ENCODE measurements around the gene SETD6. TPM values are rescaled to one million over a fixed set of nuclear protein-coding genes. Genes with fewer than 3 reads are reported as not detected.

Gene SETD6
- total and polyA plus RNA-seq, 2 of the 13 experiments (the other 11 are each of a cell fraction or from before 2014, with no cell fraction given), result 24.0 to 25.7 TPM

DNA sequence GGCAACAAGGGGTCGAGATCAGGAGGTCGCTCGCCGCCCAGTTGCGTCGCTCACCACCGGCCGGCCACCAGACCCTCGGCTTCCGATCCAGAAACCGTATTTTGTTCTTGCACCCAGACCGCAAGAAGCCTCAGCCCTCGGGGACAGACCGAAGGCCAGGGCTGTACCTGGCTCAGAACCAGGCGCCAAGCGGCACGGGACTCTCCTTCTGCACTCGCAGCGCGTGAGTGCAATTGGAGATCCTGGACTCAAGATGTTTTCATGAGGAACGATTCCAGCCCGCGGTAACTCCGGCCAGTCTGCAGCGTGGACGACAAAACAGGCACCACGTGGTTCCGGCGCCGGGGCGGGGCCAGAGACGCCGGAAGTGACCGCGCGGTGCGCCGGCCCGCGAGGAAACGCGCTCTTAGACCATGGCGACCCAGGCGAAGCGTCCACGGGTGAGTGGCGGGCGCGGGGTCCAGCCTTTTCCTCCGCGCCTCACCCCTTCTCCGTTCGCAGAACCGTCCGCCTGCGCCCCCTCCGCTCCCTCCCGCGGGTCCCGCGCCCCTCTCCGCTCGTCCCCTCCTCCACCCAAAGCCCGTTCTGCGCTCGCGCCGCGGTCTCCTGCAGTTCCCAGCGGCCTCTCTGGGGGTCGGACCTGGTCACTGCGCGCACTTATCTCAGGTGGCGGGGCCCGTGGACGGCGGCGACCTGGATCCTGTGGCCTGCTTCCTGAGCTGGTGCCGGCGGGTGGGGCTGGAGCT is at the start of gene SETD6 (continued):
- TF ChIP-seq, protein P1, sequence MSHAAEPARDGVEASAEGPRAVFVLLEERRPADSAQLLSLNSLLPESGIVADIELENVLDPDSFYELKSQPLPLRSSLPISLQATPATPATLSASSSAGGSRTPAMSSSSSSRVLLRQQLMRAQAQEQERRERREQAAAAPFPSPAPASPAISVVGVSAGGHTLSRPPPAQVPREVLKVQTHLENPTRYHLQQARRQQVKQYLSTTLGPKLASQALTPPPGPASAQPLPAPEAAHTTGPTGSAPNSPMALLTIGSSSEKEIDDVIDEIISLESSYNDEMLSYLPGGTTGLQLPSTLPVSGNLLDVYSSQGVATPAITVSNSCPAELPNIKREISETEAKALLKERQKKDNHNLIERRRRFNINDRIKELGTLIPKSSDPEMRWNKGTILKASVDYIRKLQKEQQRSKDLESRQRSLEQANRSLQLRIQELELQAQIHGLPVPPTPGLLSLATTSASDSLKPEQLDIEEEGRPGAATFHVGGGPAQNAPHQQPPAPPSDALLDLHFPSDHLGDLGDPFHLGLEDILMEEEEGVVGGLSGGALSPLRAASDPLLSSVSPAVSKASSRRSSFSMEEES (CRISPR knock-in tag; IDR thresholded peaks at IDR 0.05), result peak; percentile 77
- TF ChIP-seq FOXK2 (IDR thresholded peaks at IDR 0.05) (peak; percentile 84), SMYD3 (CRISPR knock-in tag; IDR thresholded peaks at IDR 0.05) (no peak; the same call in 1 of the 2 replicates), ZNF607 (CRISPR knock-in tag; IDR thresholded peaks at IDR 0.05; ENCODE audit: borderline replicate concordance) (peak; percentile 88; the same call in 1 of the 2 replicates), KAT7 (CRISPR knock-in tag; IDR thresholded peaks at IDR 0.05; ENCODE audit: borderline replicate concordance) (peak; percentile 73; the same call in 1 of the 2 replicates), ZNF256 (CRISPR knock-in tag; conservative IDR thresholded peaks at IDR 0.05) (peak; percentile 86), ATF7 (IDR thresholded peaks at IDR 0.05) (no peak), ATF7 (CRISPR knock-in tag; IDR thresholded peaks at IDR 0.05) (0 out of 2 replicates have a peak, but pooled peaks have one; percentile 32), SP1 (IDR thresholded peaks at IDR 0.05) (no peak), SP1 (CRISPR knock-in tag; IDR thresholded peaks at IDR 0.05) (peak; percentile 74), RXRB (CRISPR knock-in tag; IDR thresholded peaks at IDR 0.05; ENCODE audit: borderline replicate concordance) (peak; percentile 73), SP4 (CRISPR knock-in tag; IDR thresholded peaks at IDR 0.05) (peak; percentile 67), ZNF782 (CRISPR knock-in tag; IDR thresholded peaks at IDR 0.05; ENCODE audit: borderline replicate concordance) (peak; percentile 58; the same call in 1 of the 2 replicates)
- TF ChIP-seq, protein P2, sequence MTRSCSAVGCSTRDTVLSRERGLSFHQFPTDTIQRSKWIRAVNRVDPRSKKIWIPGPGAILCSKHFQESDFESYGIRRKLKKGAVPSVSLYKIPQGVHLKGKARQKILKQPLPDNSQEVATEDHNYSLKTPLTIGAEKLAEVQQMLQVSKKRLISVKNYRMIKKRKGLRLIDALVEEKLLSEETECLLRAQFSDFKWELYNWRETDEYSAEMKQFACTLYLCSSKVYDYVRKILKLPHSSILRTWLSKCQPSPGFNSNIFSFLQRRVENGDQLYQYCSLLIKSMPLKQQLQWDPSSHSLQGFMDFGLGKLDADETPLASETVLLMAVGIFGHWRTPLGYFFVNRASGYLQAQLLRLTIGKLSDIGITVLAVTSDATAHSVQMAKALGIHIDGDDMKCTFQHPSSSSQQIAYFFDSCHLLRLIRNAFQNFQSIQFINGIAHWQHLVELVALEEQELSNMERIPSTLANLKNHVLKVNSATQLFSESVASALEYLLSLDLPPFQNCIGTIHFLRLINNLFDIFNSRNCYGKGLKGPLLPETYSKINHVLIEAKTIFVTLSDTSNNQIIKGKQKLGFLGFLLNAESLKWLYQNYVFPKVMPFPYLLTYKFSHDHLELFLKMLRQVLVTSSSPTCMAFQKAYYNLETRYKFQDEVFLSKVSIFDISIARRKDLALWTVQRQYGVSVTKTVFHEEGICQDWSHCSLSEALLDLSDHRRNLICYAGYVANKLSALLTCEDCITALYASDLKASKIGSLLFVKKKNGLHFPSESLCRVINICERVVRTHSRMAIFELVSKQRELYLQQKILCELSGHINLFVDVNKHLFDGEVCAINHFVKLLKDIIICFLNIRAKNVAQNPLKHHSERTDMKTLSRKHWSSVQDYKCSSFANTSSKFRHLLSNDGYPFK (CRISPR knock-in tag; IDR thresholded peaks at IDR 0.05; ENCODE audit: borderline replicate concordance), result peak; percentile 87
- TF ChIP-seq, protein P3, sequence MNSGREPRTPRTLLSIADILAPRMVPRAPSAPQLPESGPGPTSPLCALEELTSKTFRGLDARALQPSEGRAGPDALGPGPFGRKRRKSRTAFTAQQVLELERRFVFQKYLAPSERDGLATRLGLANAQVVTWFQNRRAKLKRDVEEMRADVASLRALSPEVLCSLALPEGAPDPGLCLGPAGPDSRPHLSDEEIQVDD (CRISPR knock-in tag; IDR thresholded peaks at IDR 0.05; ENCODE audit: borderline replicate concordance), result peak; percentile 75; the same call in 1 of the 2 replicates
- TF ChIP-seq, protein P4, sequence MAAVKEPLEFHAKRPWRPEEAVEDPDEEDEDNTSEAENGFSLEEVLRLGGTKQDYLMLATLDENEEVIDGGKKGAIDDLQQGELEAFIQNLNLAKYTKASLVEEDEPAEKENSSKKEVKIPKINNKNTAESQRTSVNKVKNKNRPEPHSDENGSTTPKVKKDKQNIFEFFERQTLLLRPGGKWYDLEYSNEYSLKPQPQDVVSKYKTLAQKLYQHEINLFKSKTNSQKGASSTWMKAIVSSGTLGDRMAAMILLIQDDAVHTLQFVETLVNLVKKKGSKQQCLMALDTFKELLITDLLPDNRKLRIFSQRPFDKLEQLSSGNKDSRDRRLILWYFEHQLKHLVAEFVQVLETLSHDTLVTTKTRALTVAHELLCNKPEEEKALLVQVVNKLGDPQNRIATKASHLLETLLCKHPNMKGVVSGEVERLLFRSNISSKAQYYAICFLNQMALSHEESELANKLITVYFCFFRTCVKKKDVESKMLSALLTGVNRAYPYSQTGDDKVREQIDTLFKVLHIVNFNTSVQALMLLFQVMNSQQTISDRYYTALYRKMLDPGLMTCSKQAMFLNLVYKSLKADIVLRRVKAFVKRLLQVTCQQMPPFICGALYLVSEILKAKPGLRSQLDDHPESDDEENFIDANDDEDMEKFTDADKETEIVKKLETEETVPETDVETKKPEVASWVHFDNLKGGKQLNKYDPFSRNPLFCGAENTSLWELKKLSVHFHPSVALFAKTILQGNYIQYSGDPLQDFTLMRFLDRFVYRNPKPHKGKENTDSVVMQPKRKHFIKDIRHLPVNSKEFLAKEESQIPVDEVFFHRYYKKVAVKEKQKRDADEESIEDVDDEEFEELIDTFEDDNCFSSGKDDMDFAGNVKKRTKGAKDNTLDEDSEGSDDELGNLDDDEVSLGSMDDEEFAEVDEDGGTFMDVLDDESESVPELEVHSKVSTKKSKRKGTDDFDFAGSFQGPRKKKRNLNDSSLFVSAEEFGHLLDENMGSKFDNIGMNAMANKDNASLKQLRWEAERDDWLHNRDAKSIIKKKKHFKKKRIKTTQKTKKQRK (IDR thresholded peaks at IDR 0.05; ENCODE audit: low read length), result no peak
- TF ChIP-seq, protein P5, sequence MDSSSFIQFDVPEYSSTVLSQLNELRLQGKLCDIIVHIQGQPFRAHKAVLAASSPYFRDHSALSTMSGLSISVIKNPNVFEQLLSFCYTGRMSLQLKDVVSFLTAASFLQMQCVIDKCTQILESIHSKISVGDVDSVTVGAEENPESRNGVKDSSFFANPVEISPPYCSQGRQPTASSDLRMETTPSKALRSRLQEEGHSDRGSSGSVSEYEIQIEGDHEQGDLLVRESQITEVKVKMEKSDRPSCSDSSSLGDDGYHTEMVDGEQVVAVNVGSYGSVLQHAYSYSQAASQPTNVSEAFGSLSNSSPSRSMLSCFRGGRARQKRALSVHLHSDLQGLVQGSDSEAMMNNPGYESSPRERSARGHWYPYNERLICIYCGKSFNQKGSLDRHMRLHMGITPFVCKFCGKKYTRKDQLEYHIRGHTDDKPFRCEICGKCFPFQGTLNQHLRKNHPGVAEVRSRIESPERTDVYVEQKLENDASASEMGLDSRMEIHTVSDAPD (CRISPR knock-in tag; IDR thresholded peaks at IDR 0.05), result 0 out of 2 replicates have a peak, but pooled peaks have one; percentile 54
- TF ChIP-seq, protein P6, sequence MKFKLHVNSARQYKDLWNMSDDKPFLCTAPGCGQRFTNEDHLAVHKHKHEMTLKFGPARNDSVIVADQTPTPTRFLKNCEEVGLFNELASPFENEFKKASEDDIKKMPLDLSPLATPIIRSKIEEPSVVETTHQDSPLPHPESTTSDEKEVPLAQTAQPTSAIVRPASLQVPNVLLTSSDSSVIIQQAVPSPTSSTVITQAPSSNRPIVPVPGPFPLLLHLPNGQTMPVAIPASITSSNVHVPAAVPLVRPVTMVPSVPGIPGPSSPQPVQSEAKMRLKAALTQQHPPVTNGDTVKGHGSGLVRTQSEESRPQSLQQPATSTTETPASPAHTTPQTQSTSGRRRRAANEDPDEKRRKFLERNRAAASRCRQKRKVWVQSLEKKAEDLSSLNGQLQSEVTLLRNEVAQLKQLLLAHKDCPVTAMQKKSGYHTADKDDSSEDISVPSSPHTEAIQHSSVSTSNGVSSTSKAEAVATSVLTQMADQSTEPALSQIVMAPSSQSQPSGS (CRISPR knock-in tag; IDR thresholded peaks at IDR 0.05), result peak; percentile 25; the same call in 1 of the 2 replicates

Data from HepG2 (cell line).